Stimulated activated CD4-positive, alpha-beta T cell treated with anti-CD3 and anti-CD28 coated beads, TNF-alpha, amount 100 ng/mL, for 4 hours (primary cell): ENCODE results near the gene MTREX.
A peak's percentile ranks its signal among the peaks of the same experiment; 100 is the strongest.

Experiments used
- DNase-seq, 3 experiments: peaks; one replicate each; pipeline ENCODE4 v3.0.0-alpha.2; 2020; ENCODE audit warnings: low read depth in 3 of 3

MTREX gene

GRCh38 chr5:55429221-55429612 is 121.4 kb downstream of the MTREX start:
- no peak for DNase-seq

GRCh38 chr5:55429613-55430253 is 121.9 kb downstream of the MTREX start:
- DNase-seq: no peak

- no peak for DNase-seq
These were observed 124.8 kb downstream of the MTREX start for GRCh38 chr5:55432549-55432948.

- no peak for DNase-seq
These were observed 129.7 kb downstream of the MTREX start for GRCh38 chr5:55437452-55437851.

GRCh38 chr5:55437859-55438206 is 130.0 kb downstream of the MTREX start:
- no peak for DNase-seq

GRCh38 chr5:55438998-55439397 is 131.2 kb downstream of the MTREX start:
- DNase-seq: no peak

GRCh38 chr5:55440188-55440646 is 132.4 kb downstream of the MTREX start:
- DNase-seq: peak in 1 of 3 experiments; percentile 9

GRCh38 chr5:55441107-55441771 is 133.4 kb downstream of the MTREX start:
- no peak for DNase-seq

GRCh38 chr5:55441954-55442353 is 134.2 kb downstream of the MTREX start:
- no peak for DNase-seq

GRCh38 chr5:55445791-55446190 is 138.0 kb downstream of the MTREX start:
- DNase-seq: no peak

GRCh38 chr5:55446640-55447351 is 139.0 kb downstream of the MTREX start:
- no peak for DNase-seq

GRCh38 chr5:55450050-55450765 is 142.4 kb downstream of the MTREX start:
- no peak for DNase-seq

- DNase-seq: no peak
These were observed 144.2 kb downstream of the MTREX start for GRCh38 chr5:55451976-55452375.

- no peak for DNase-seq
These were observed 145.4 kb downstream of the MTREX start for GRCh38 chr5:55453211-55453610.

- no peak for DNase-seq
These were observed 146.5 kb downstream of the MTREX start for GRCh38 chr5:55454282-55454681.

- no peak for DNase-seq
These were observed 148.6 kb downstream of the MTREX start for GRCh38 chr5:55456216-55456895.

GRCh38 chr5:55459572-55459971 is 151.8 kb downstream of the MTREX start:
- no peak for DNase-seq

GRCh38 chr5:55463613-55464012 is 155.8 kb downstream of the MTREX start:
- no peak for DNase-seq

GRCh38 chr5:55467862-55468551 is 160.2 kb downstream of the MTREX start:
- DNase-seq: no peak

GRCh38 chr5:55469839-55470238 is 162.1 kb downstream of the MTREX start:
- no peak for DNase-seq

GRCh38 chr5:55470282-55470681 is 162.5 kb downstream of the MTREX start:
- no peak for DNase-seq
